Neural cell (in vitro differentiated cells): Measurements from ENCODE around the gene SLC17A5. TPM values are rescaled to one million over a fixed set of nuclear protein-coding genes. Genes with fewer than 3 reads are reported as not detected.
A peak's percentile ranks its signal among the peaks of the same experiment; 100 is the strongest.
"Not testable (repeated sequence)": the region's sequence is repeated elsewhere in the genome, so short reads cannot be mapped to it uniquely, and the experiment has no call there.

Experiments used
- H2AFZ ChIP-seq: fragments of 200-600, 300-800 bp; sonication (generic), shearing (Covaris generic); 2 replicates; pipeline ENCODE4 v1.6.0; 2014; ENCODE audit warnings: low read depth, mild to moderate bottlenecking, antibody characterized with exemption, low read length, moderate library complexity
- H3F3A ChIP-seq: fragments of 200-600 bp; shearing (Covaris generic); 2 replicates; pipeline ENCODE4 v1.6.1; 2016; ENCODE audit warnings: mild to moderate bottlenecking, moderate library complexity, mixed read lengths, antibody characterized with exemption, low read length; ENCODE audit not compliant: insufficient read depth, poor library complexity, severe bottlenecking
- H3K27ac ChIP-seq: fragments of 200-600, 300-800 bp; sonication (generic), shearing (Covaris generic); 2 replicates; pipeline ENCODE4 v1.5.1; 2014; ENCODE audit warnings: mild to moderate bottlenecking, low read length, moderate library complexity
- H3K27me3 ChIP-seq: fragments of 300-800, 200-600 bp; sonication (generic), shearing (Covaris generic); 2 replicates; pipeline ENCODE4 v1.6.0; 2014; ENCODE audit warnings: mild to moderate bottlenecking, low read depth, low read length, moderate library complexity; ENCODE audit not compliant: insufficient read depth
- H3K36me3 ChIP-seq: fragments of 300-800, 200-600 bp; sonication (generic), shearing (Covaris generic); 2 replicates; pipeline ENCODE4 v1.5.1; 2014; ENCODE audit warnings: mild to moderate bottlenecking, antibody characterized with exemption, low read length, moderate library complexity; ENCODE audit not compliant: insufficient read depth
- H3K4me2 ChIP-seq: fragments of 300-800, 200-600 bp; sonication (generic), shearing (Covaris generic); 2 replicates; pipeline ENCODE4 v1.6.0; 2014; ENCODE audit warnings: mild to moderate bottlenecking, low read length
- H3K4me3 ChIP-seq: fragments of 300-800, 200-600 bp; sonication (generic), shearing (Covaris generic); 2 replicates; pipeline ENCODE4 v1.5.1; 2014; ENCODE audit warnings: mild to moderate bottlenecking, low read length, moderate library complexity
- H3K79me2 ChIP-seq: fragments of 200-600 bp; shearing (Covaris generic); replicated peaks from 2 replicates; pipeline ENCODE4 v1.6.0; 2014; ENCODE audit warnings: mild to moderate bottlenecking, low read length, moderate library complexity; ENCODE audit not compliant: insufficient read depth
- H3K9ac ChIP-seq: fragments of 300-800, 200-600 bp; sonication (generic), shearing (Covaris generic); 2 replicates; pipeline ENCODE4 v1.6.1; 2016; ENCODE audit warnings: mild to moderate bottlenecking, low read length, mixed read lengths
- H3K9me2 ChIP-seq: fragments of 200-600 bp; shearing (Covaris generic); 2 replicates; pipeline ENCODE4 v1.6.1; 2016; ENCODE audit warnings: mild to moderate bottlenecking, low read length, mixed read lengths; ENCODE audit not compliant: insufficient read depth
- H3K9me3 ChIP-seq: fragments of 200-600, 300-800 bp; sonication (generic), shearing (Covaris generic); 2 replicates; pipeline ENCODE4 v1.6.1; 2016; ENCODE audit warnings: mild to moderate bottlenecking, mixed run types, low read length, moderate library complexity, mixed read lengths
- H4K20me1 ChIP-seq: fragments of 200-600 bp; shearing (Covaris generic); 2 replicates; pipeline ENCODE4 v1.6.1; 2016; ENCODE audit warnings: mild to moderate bottlenecking, mixed run types; ENCODE audit not compliant: insufficient read depth
- CTCF ChIP-seq: fragments of 450-650 bp; IDR thresholded peaks from 2 replicates; pipeline ENCODE4 v1.5.1; 2014; ENCODE audit warnings: antibody characterized with exemption, mild to moderate bottlenecking, moderate library complexity; ENCODE audit not compliant: poor library complexity, severe bottlenecking
- EP300 ChIP-seq: fragments of 450-650 bp; conservative IDR thresholded peaks from 2 replicates; pipeline ENCODE4 v1.6.1; 2014; ENCODE audit warnings: antibody characterized with exemption, mild to moderate bottlenecking, moderate library complexity; ENCODE audit not compliant: poor library complexity, severe bottlenecking
- EZH2 ChIP-seq: fragments of 200-600, 300-800 bp; shearing (Covaris generic), sonication (generic); IDR thresholded peaks from 2 replicates; pipeline ENCODE4 v1.6.1; 2014; ENCODE audit warnings: antibody characterized with exemption, low read length, borderline replicate concordance, mild to moderate bottlenecking; ENCODE audit not compliant: insufficient read depth, poor library complexity, severe bottlenecking
- MXI1 ChIP-seq: fragments of 450-650 bp; conservative IDR thresholded peaks from 2 replicates; pipeline ENCODE4 v1.6.1; 2014; ENCODE audit warnings: antibody characterized with exemption, mild to moderate bottlenecking; ENCODE audit not compliant: poor library complexity, severe bottlenecking
- POLR2AphosphoS5 ChIP-seq: IDR thresholded peaks from 2 replicates; pipeline ENCODE4 v1.6.1; 2012
- RAD21 ChIP-seq: fragments of 450-650 bp; conservative IDR thresholded peaks from 2 replicates; pipeline ENCODE4 v1.6.1; 2014; ENCODE audit warnings: antibody characterized with exemption, mild to moderate bottlenecking, moderate library complexity
- REST ChIP-seq: IDR thresholded peaks from 2 replicates; pipeline ENCODE4 v1.6.1; 2012; ENCODE audit warnings: borderline replicate concordance
- SMC3 ChIP-seq: fragments of 450-650 bp; conservative IDR thresholded peaks from 2 replicates; pipeline ENCODE4 v1.6.1; 2014; ENCODE audit warnings: antibody characterized with exemption, mild to moderate bottlenecking, moderate library complexity; ENCODE audit not compliant: poor library complexity
- TAF1 ChIP-seq: IDR thresholded peaks from 2 replicates; pipeline ENCODE4 v1.6.1; 2012; ENCODE audit warnings: low read depth
- polyA plus RNA-seq: library from polyadenylated mRNA; depleted of rRNA; stranded (reverse); fragments of >200 nt; gene quantifications from 2 replicates; pipeline ENCODE4 v1.2.3, GENCODE V29; 2014

The SLC17A5 gene
- polyA plus RNA-seq, 1 donor from 2014 or later, result 12.3 TPM

GRCh38 chr6:73579389-73579788 lies 74.4 kb downstream of the SLC17A5 start:
- no peak overlapping the region for H3K9ac ChIP-seq
- no peak overlapping the region for H3K4me2 ChIP-seq
- H3K9me2 ChIP-seq, result no peaks in the 10 kb centered on the region
- H3K27ac ChIP-seq, result no peak overlapping the region
- H3F3A ChIP-seq, result no peaks in the 10 kb centered on the region
- no peaks in the 10 kb centered on the region for H4K20me1 ChIP-seq
- H3K9me3 ChIP-seq, result no peaks in the 10 kb centered on the region
- H3K4me3 ChIP-seq, result no peak overlapping the region
- no peak for TF ChIP-seq REST
- no peak for TF ChIP-seq RAD21
- no peak for TF ChIP-seq CTCF
- no peak for TF ChIP-seq POLR2AphosphoS5
- no peak for TF ChIP-seq EP300
- TF ChIP-seq SMC3, result no peak
- no peak for TF ChIP-seq TAF1
- no peak for TF ChIP-seq MXI1
- no peak for TF ChIP-seq EZH2
- H3K27me3 ChIP-seq, result no peaks in the 10 kb centered on the region
- H3K36me3 ChIP-seq, result no peaks in the 10 kb centered on the region
- H2AFZ ChIP-seq, result no peak overlapping the region
- H3K79me2 ChIP-seq, result no peaks in the 10 kb centered on the region

- no peaks in the 10 kb centered on the region for H3K36me3 ChIP-seq
- H2AFZ ChIP-seq, result peak overlapping the region; percentile 0
- no peaks in the 10 kb centered on the region for H3F3A ChIP-seq
- H3K9me2 ChIP-seq, result no peaks in the 10 kb centered on the region
- no peaks in the 10 kb centered on the region for H3K27me3 ChIP-seq
- no peak overlapping the region for H3K4me3 ChIP-seq
- no peaks in the 10 kb centered on the region for H3K79me2 ChIP-seq
- TF ChIP-seq POLR2AphosphoS5, result no peak
- TF ChIP-seq TAF1, result no peak
- no peak for TF ChIP-seq MXI1
- TF ChIP-seq EP300, result no peak
- TF ChIP-seq SMC3, result no peak
- TF ChIP-seq RAD21, result no peak
- no peak for TF ChIP-seq EZH2
- TF ChIP-seq REST, result no peak
- TF ChIP-seq CTCF, result no peak
- no peaks in the 10 kb centered on the region for H4K20me1 ChIP-seq
- no peak overlapping the region for H3K4me2 ChIP-seq
- no peak overlapping the region for H3K27ac ChIP-seq
- H3K9me3 ChIP-seq, result no peaks in the 10 kb centered on the region
- H3K9ac ChIP-seq, result no peak overlapping the region
Observed at GRCh38 chr6:73577676-73578075, 76.1 kb downstream of the SLC17A5 start.

- not testable (repeated sequence) for H3K4me3 ChIP-seq, H3K9me2 ChIP-seq, H3K9ac ChIP-seq, H4K20me1 ChIP-seq, H3K9me3 ChIP-seq, H3K79me2 ChIP-seq, H3K4me2 ChIP-seq, H3F3A ChIP-seq, H3K27ac ChIP-seq, H2AFZ ChIP-seq, H3K27me3 ChIP-seq, H3K36me3 ChIP-seq
Observed at GRCh38 chr6:73572531-73572930, 81.3 kb downstream of the SLC17A5 start.
